GM18526 (cell line): ENCODE results near the gene NOS1.

ENCODE experiments used
- POLR2A ChIP-seq: IDR thresholded peaks from 3 replicates; pipeline ENCODE4 v1.6.1; 2011; ENCODE audit not compliant: insufficient read length; ENCODE audit errors: extremely low read depth

NOS1 gene

DNA sequence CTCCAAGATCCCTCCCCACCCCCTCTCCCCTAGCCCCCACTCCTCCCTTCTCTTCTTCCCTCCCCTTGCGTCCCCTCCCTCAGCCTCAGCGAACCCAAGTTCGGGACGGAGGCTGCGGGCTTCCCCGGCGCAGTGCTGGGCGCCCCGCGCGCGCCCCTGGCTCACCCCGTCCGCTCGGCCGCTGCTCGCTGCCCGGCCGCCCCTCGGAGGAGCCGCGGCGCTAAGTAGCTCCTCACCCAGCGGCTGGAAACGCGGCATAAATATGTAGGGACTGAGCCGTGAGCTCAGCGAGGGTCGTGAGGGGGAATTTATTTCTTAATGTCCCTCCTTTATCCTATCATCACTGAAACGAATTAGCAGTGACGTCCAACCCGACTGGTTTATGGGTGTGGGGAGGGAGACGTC, at the start of gene NOS1:
NOS1 (minus strand) TSS at position 280 of the 405 bp plus-strand sequence. CDS start 30,557 bp downstream, outside the sequence.
- no peak for TF ChIP-seq POLR2A

- no peak for TF ChIP-seq POLR2A
Measured at GRCh38 chr12:117409286-117409685, 47.9 kb upstream of the NOS1 start.

DNA sequence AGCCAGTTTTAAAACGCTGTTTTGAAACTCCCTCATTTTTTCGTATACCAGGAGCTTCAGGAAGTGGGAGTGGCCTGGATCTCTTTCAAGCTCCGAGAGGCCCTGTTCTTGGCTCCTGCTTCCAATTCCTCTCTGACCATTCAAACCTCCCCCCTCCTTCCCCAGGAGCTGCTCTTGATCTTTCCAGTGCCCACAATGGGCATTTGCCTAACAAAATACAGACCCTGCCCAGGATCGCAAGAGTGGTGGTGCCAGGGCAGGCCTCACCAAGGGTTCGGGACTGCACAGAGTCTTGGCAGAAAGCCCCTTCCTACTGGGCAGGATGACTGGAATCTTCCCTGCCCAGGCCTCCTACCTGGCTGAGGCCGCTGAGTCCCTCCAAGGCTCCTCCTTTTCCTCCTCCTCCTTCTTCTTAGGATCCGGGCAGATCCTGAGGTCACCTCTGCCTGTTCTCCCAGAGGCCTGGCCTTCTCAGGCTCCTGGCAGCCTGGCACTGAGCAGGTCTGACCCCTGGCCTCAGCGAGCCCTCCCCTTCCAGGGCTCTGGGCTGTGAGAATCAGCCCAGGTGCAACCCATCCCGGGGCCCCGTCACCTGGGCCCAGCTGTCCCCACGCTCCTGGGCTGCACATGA, 46.9 kb upstream of the NOS1 start:
- no peak for TF ChIP-seq POLR2A

DNA sequence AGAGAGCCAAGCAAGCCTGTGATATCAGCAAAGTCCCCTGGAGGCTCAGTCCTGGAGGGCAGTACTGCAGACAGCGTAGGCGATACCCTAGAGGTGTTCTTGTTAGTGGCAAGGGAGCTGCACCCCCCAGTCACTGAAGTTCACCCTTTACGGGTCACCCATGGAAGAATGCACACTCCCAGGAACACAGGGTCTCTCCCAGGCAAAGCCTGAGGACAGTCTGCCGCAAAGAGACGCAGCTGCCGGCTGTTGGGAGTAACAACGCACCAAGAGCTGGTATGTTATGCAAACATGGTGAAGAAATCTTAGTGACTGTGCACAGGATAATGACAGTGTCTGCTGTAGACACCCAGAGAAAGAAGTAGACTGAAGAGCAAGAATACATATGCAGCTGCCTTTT, 43.5 kb upstream of the NOS1 start:
- TF ChIP-seq POLR2A, result no peak

DNA sequence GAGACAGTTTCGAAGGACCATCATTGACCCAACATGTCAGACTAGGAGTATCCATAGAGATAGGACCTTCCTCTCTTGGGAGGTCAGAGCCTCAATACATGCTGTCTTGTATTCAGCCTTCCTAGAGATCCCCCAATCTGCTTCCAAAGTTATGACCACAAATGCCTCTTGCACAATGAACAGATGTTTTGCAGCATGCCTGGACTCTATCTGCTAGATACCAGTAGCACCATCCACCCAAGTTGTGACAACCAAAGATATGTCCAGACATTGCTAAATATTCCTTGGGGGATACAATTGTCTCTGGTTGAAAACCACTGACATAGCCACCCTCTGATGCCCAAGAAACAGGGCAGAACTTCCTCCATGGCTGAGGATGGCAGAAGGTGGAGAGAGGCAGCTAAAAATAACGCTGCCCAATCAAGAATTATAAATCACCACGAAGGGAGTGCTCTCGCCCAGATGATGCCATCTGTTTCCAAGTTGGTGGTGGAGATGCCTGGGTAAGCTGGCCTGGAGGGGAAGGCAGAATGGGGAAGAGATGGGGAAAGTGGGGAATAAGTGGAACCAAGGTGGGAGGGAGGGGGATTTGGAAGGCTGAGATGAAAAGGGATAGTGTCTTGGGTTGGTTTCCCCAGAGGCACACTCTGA, 42.9 kb upstream of the NOS1 start:
- TF ChIP-seq POLR2A, result no peak

DNA sequence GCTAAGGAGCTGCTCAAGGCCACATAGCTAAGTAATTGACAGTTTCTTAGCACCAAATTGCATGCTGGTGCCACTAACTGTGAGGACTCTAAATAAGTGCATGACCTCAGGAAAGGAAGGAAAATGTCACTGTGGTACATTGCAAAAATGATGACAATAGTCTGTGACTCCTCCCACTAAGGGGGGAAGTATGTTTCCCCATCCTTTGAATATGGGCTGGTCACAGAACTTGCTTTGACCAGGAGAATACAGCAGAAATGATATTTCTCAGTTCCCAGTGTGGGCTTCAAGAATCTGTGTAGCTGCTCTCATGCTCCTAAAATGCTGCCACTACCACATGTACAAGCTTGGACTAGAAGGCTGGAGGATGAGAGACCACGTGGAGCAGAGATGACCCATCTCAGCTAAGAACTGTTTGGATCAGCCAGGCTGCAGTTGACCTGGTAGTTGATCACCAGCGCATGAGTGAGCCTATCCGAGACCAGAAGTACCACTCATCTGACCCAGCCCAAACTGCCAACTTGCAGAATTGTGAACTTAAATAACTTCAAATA, 42.2 kb upstream of the NOS1 start:
- TF ChIP-seq POLR2A, result no peak

DNA sequence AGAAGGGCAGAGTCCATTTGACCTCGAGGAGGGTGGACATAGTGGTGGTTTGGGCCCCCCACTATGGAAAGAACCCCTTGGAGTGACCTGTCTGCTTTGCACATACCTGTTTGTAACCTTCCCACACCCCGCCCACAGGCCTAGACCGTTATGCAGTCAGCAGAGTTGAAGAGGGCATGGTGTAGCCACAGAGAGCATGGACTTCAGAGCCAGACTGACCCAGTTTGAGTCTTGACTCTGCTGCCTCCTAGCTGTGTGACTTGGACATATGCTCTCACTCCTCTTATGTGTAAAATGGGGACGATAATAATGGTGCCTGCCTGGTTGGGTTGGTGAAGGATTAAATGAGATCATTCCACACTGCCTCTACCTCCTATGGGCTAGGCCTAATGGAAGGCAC, 40.9 kb upstream of the NOS1 start:
- no peak for TF ChIP-seq POLR2A

- TF ChIP-seq POLR2A, result no peak
Measured at GRCh38 chr12:117400912-117401311, 39.5 kb upstream of the NOS1 start.

DNA sequence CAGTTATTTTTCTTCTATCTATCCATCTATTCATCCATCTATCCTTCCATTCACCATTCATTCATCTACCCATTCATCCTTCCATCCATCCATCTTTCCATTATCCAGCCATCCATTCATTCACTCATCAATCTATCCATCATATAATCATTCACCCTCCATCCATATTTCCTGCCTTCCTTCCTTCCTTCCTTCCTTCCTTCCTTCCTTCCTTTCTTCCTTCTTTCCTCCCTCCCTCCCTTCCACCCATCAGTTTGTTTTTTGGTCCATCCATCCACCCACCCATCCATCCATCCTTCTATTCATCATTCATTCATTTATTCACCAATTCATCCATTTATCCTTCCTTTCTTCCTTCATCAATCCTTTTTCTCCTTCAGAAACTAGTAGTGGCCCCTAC, 34.3 kb upstream of the NOS1 start:
- no peak for TF ChIP-seq POLR2A

DNA sequence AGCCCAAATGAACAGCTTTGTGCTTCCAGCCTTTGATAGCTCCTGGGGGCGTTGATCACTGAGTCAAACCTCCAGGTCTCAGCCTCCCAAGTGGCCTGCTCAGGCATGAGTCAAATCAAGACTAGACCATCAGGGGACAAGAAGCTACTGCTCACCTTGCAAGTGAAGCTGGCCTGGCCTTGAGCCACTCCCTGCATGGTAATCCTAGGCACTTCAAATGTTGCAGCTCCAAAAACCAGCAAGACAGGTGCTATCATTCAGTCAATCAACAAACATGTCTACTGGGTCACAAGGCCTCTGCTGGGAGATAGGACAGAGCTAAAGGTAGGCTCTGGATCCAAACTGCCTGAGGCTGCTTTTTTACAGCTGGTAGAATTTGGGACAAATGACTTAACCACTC, 33.1 kb upstream of the NOS1 start:
- no peak for TF ChIP-seq POLR2A

GRCh38 chr12:117393656-117394055, 32.2 kb upstream of the NOS1 start:
- TF ChIP-seq POLR2A, result no peak

- TF ChIP-seq POLR2A, result no peak
Measured at GRCh38 chr12:117390866-117391265, 29.4 kb upstream of the NOS1 start.

- no peak for TF ChIP-seq POLR2A
Measured at GRCh38 chr12:117388951-117389446, 27.6 kb upstream of the NOS1 start.

DNA sequence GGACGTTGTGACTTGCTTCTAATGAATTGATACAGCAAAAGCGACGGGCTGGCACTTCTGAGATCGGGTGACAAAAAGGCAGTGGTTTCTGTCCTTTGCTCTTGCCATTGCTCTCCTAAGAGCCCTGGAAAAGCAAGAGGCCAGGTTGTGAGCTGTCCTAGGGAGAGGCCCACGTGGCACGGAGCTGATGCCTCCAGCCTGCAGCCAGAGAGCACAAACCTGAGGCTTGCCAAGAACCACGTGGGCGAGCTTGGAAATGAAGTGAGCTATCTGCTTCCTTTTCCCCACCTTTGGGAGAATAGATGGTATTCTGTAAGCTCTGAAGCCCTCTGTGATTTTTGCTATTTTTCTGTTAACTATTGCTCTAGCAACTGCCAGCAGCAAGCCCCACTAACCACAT, 26.4 kb upstream of the NOS1 start:
- TF ChIP-seq POLR2A, result no peak

GRCh38 chr12:117384735-117385134, 23.3 kb upstream of the NOS1 start:
- no peak for TF ChIP-seq POLR2A

GRCh38 chr12:117380083-117380482, 18.7 kb upstream of the NOS1 start:
- no peak for TF ChIP-seq POLR2A
